VCaP (cell line): ENCODE measurements around the gene MINDY4.

Experiments
- H3K27ac ChIP-seq: fragments of 450-650 bp; 2 replicates; pipeline ENCODE4 v1.5.1; 2017
- CTCF ChIP-seq: fragments of 450-650 bp; conservative IDR thresholded peaks from 2 replicates; pipeline ENCODE4 v1.5.1; 2017; ENCODE audit warnings: mild to moderate bottlenecking, moderate library complexity

Gene MINDY4

DNA sequence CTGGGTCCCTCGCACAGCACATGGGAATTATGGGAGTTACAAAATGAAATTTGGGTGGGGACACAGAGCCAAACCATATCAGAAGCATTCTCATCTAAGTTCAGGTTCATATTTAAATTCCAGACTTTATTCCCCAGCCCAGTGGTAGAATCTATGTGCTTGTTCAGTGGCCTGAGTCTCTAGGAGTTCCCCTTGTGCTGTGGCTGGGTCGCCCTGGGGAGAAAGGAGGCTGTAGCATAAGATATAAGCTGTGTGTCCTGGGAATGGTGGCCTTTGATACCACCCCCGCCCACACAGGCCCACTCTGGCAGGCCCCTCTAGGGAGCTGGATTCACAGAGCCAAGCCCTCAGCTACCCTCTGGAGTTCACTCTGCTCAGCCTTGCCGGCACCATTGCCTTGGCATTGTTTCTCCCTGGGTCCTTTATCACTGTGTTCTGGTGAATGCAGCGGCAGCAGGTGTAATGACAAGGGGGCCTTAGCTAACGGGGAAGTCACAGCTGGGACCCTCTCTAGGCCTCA lies 64.2 kb downstream of the MINDY4 start:
- no peak for TF ChIP-seq CTCF
- H3K27ac ChIP-seq, result no peak overlapping the region

GRCh38 chr7:30836991-30837390 lies 65.8 kb downstream of the MINDY4 start:
- TF ChIP-seq CTCF, result no peak
- no peak overlapping the region for H3K27ac ChIP-seq

- TF ChIP-seq CTCF, result no peak
- H3K27ac ChIP-seq, result no peak overlapping the region
Measured at GRCh38 chr7:30837581-30837980, 66.4 kb downstream of the MINDY4 start.

DNA sequence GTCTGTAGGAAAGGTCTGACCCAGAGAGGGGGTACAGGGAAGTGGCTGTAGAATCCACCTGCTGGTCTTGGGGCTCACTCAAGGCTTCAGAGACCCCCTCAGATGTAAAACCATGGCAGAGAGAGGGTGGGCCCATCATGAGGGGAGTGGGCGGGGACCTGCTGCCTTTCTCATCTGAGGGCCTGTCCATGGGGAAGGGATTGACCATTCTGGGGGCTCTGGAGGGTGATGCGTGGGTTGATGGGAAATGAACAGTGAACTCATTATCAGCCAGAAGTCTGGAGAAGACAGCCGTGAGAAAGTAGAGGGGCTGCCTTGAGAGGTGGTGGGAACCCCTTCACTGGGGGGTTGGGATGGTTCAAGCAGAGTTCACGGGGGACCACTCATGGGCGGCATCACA lies 66.8 kb downstream of the MINDY4 start:
- no peak for TF ChIP-seq CTCF
- H3K27ac ChIP-seq, result no peak overlapping the region

- H3K27ac ChIP-seq, result no peak overlapping the region
- TF ChIP-seq CTCF, result no peak
Measured at GRCh38 chr7:30840141-30841024, 69.2 kb downstream of the MINDY4 start.

DNA sequence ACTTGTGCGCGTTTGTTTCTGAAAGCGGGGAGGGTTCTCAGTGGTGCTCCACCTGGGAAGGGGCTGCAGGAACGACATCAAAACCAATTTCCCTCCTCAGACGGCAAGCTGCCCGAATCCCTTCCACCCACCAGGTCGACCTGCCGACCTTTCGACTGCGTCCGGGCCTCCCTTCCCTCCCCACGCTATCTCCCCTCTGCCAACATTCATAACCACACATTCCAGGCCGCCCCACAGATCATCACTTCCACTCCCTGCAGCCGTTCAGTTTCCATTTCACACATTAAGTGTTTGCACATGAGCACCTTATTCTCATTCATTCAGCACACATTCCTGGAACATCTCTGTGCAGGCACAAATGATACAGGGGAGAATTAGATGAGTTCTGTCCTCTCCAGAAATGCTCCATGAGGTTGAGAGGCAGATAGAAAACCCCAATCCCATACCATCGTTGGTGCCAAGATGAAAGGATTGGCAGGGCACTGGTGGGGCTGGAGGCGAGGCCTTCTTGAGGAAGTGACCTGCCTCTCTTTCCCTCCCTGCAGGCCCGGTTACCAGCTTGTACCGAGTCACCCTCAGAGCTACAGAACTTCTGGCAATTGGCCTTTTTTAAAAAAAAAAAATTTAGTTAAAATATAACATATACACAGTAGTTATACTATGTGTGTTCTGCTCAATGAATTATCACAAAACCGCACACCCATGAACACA lies 70.0 kb downstream of the MINDY4 start:
- TF ChIP-seq CTCF, result no peak

GRCh38 chr7:30841801-30842541 lies 70.8 kb downstream of the MINDY4 start:
- TF ChIP-seq CTCF, result no peak
- no peak overlapping the region for H3K27ac ChIP-seq

More for the DNA sequence above, 70.0 kb downstream of the MINDY4 start:
- no peak overlapping the region for H3K27ac ChIP-seq
